ENCODE results near the gene CNDP1. TPM values are rescaled to one million over a fixed set of nuclear protein-coding genes. Genes with fewer than 3 reads are reported as not detected.

Gene CNDP1
- total and polyA plus RNA-seq, 4 donors: 0.09 to 21.1 (median 5.8) TPM

GRCh38 chr18:74587441-74587840, 53.1 kb downstream of the CNDP1 start:
- DNase-seq (ENCODE audit: low spot score): no peak
- Histone ChIP-seq H3K27ac (ENCODE audit: low read depth in 1 of 2, low read length in 2 of 2) (no peak overlapping the region), H3K27me3 (ENCODE audit: control insufficient read depth in 4 of 4, insufficient read depth in 4 of 4, low read length in 3 of 4) (no peaks in the 10 kb centered on the region), H3K9me3 (ENCODE audit: control insufficient read depth in 4 of 4, low read length in 3 of 4) (no peaks in the 10 kb centered on the region), H3K36me3 (ENCODE audit: control insufficient read depth in 4 of 4, insufficient read depth in 3 of 4, low read depth in 1 of 4, low read length in 3 of 4) (no peaks in the 10 kb centered on the region), H3K4me1 (ENCODE audit: control insufficient read depth in 4 of 4, insufficient read depth in 4 of 4, low read length in 3 of 4) (peaks cover 0 to 3% (median 0%) of the 10 kb centered on the region in 4 donors), H3K9ac (ENCODE audit: low read depth in 1 of 2, low read length in 2 of 2) (no peak overlapping the region), H3K4me3 (ENCODE audit: low read depth in 1 of 3, low read length in 3 of 3) (no peak overlapping the region)
- WGBS: 86% methylated on average over 8 of the region's 8 CpGs
- no peak for TF ChIP-seq RAD21 (IDR thresholded peaks at IDR 0.05)
- TF ChIP-seq REST (IDR thresholded peaks at IDR 0.05): no peak
- TF ChIP-seq SP1 (IDR thresholded peaks at IDR 0.05): no peak
- no peak for TF ChIP-seq NR2F2 (IDR thresholded peaks at IDR 0.05)
- no peak for TF ChIP-seq MAX (IDR thresholded peaks at IDR 0.05)
- TF ChIP-seq RXRA (IDR thresholded peaks at IDR 0.05): no peak
- no peak for TF ChIP-seq HNF4G (IDR thresholded peaks at IDR 0.05)
- no peak for TF ChIP-seq CTCF (IDR thresholded peaks at IDR 0.05; ENCODE audit: low read depth, low read length, missing input control)
- TF ChIP-seq JUND (IDR thresholded peaks at IDR 0.05): no peak
- no peak for TF ChIP-seq YY1 (IDR thresholded peaks at IDR 0.05)
- no peak for TF ChIP-seq TAF1 (conservative IDR thresholded peaks at IDR 0.05)
- no peak for TF ChIP-seq EGR1 (IDR thresholded peaks at IDR 0.05; ENCODE audit: low read depth in 2 of 2)

- no peak overlapping the region for H3K27ac ChIP-seq (ENCODE audit: low read depth in 1 of 2, low read length in 2 of 2)
- DNase-seq (ENCODE audit: low spot score): no peak
- no peak overlapping the region for H3K4me3 ChIP-seq (ENCODE audit: low read depth in 1 of 3, low read length in 3 of 3)
These were observed 54.7 kb downstream of the CNDP1 start for GRCh38 chr18:74589021-74589420.

More at GRCh38 chr18:74589021-74589420, 54.7 kb downstream of the CNDP1 start:
- TF ChIP-seq RXRA (IDR thresholded peaks at IDR 0.05) (no peak), HNF4A (conservative IDR thresholded peaks at IDR 0.05) (no peak), FOXA1 (IDR thresholded peaks at IDR 0.05) (no peak), ZBTB33 (IDR thresholded peaks at IDR 0.05) (no peak), REST (IDR thresholded peaks at IDR 0.05) (no peak), SP1 (IDR thresholded peaks at IDR 0.05) (no peak), NR2F2 (IDR thresholded peaks at IDR 0.05) (no peak), ATF3 (IDR thresholded peaks at IDR 0.05) (no peak), MAX (IDR thresholded peaks at IDR 0.05) (no peak), GABPA (IDR thresholded peaks at IDR 0.05 in 1 of 2, conservative IDR thresholded peaks at IDR 0.05 in 1 of 2) (no peak), EGR1 (IDR thresholded peaks at IDR 0.05; ENCODE audit: low read depth in 2 of 2) (no peak), CTCF (IDR thresholded peaks at IDR 0.05; ENCODE audit: low read depth, low read length, missing input control) (no peak), TAF1 (conservative IDR thresholded peaks at IDR 0.05) (no peak), YY1 (IDR thresholded peaks at IDR 0.05) (no peak), RAD21 (IDR thresholded peaks at IDR 0.05) (no peak)
- 34% methylated on average over 6 of the region's 6 CpGs for WGBS
- Histone ChIP-seq H3K4me1 (ENCODE audit: control insufficient read depth in 4 of 4, insufficient read depth in 4 of 4, low read length in 3 of 4) (no peaks in the 10 kb centered on the region), H3K9me3 (ENCODE audit: control insufficient read depth in 4 of 4, low read length in 3 of 4) (no peaks in the 10 kb centered on the region), H3K27me3 (ENCODE audit: control insufficient read depth in 4 of 4, insufficient read depth in 4 of 4, low read length in 3 of 4) (no peaks in the 10 kb centered on the region), H3K36me3 (ENCODE audit: control insufficient read depth in 4 of 4, insufficient read depth in 3 of 4, low read depth in 1 of 4, low read length in 3 of 4) (peaks cover 0 to 7% (median 4%) of the 10 kb centered on the region in 4 donors), H3K9ac (ENCODE audit: low read depth in 1 of 2, low read length in 2 of 2) (no peak overlapping the region)
